ENCODE results near the gene SHISA9.
"Not testable (repeated sequence)": the region's sequence is repeated elsewhere in the genome, so short reads cannot be mapped to it uniquely, and the experiment has no call there.

Gene SHISA9

GRCh38 chr16:12917653-12918052 is 16.3 kb downstream of the SHISA9 start:
- TF ChIP-seq CTCF (IDR thresholded peaks at IDR 0.05; ENCODE audit: insufficient read depth, low read length, poor library complexity, severe bottlenecking): no peak
- Histone ChIP-seq H3K27me3 (replicated peaks; ENCODE audit: control insufficient read depth, insufficient read depth, low read length) (no peaks in the 10 kb centered on the region; the same call in 1 of the 2 replicates), H3K36me3 (ENCODE audit: control insufficient read depth, insufficient read depth, low read length) (no peaks in the 10 kb centered on the region), H3K4me3 (replicated peaks; ENCODE audit: low read depth, low read length) (no peak overlapping the region)
- DNase-seq (ENCODE audit: extremely low read depth, insufficient read length): no peak

- TF ChIP-seq CTCF (IDR thresholded peaks at IDR 0.05; ENCODE audit: insufficient read depth, low read length, poor library complexity, severe bottlenecking): no peak
- no peak overlapping the region for H3K4me3 ChIP-seq (replicated peaks; ENCODE audit: low read depth, low read length)
- H3K27me3 ChIP-seq (replicated peaks; ENCODE audit: control insufficient read depth, insufficient read depth, low read length): no peaks in the 10 kb centered on the region; the same call in 1 of the 2 replicates
- no peak for DNase-seq (ENCODE audit: extremely low read depth, insufficient read length)
- H3K36me3 ChIP-seq (ENCODE audit: control insufficient read depth, insufficient read depth, low read length): no peaks in the 10 kb centered on the region
Measured at GRCh38 chr16:12920739-12921138, 19.3 kb downstream of the SHISA9 start.

GRCh38 chr16:12923640-12924039 is 22.2 kb downstream of the SHISA9 start:
- not testable (repeated sequence) for DNase-seq (ENCODE audit: extremely low read depth, insufficient read length); H3K27me3 ChIP-seq (replicated peaks; ENCODE audit: control insufficient read depth, insufficient read depth, low read length); H3K4me3 ChIP-seq (replicated peaks; ENCODE audit: low read depth, low read length); H3K36me3 ChIP-seq (ENCODE audit: control insufficient read depth, insufficient read depth, low read length)

- Histone ChIP-seq H3K4me3 (replicated peaks; ENCODE audit: low read depth, low read length) (no peak overlapping the region), H3K36me3 (ENCODE audit: control insufficient read depth, insufficient read depth, low read length) (no peaks in the 10 kb centered on the region), H3K27me3 (replicated peaks; ENCODE audit: control insufficient read depth, insufficient read depth, low read length) (no peaks in the 10 kb centered on the region)
- TF ChIP-seq CTCF (IDR thresholded peaks at IDR 0.05; ENCODE audit: insufficient read depth, low read length, poor library complexity, severe bottlenecking): no peak
- DNase-seq (ENCODE audit: extremely low read depth, insufficient read length): no peak
Measured at GRCh38 chr16:12925026-12925800, 23.8 kb downstream of the SHISA9 start.

- no peaks in the 10 kb centered on the region for H3K27me3 ChIP-seq (replicated peaks; ENCODE audit: control insufficient read depth, insufficient read depth, low read length)
- no peak for TF ChIP-seq CTCF (IDR thresholded peaks at IDR 0.05; ENCODE audit: insufficient read depth, low read length, poor library complexity, severe bottlenecking)
- H3K36me3 ChIP-seq (ENCODE audit: control insufficient read depth, insufficient read depth, low read length): no peaks in the 10 kb centered on the region
- no peak for DNase-seq (ENCODE audit: extremely low read depth, insufficient read length)
- no peak overlapping the region for H3K4me3 ChIP-seq (replicated peaks; ENCODE audit: low read depth, low read length)
Measured at GRCh38 chr16:12927591-12927990, 26.2 kb downstream of the SHISA9 start.

- H3K4me3 ChIP-seq (replicated peaks; ENCODE audit: low read depth, low read length): no peak overlapping the region
- H3K36me3 ChIP-seq (ENCODE audit: control insufficient read depth, insufficient read depth, low read length): no peaks in the 10 kb centered on the region
- no peak for TF ChIP-seq CTCF (IDR thresholded peaks at IDR 0.05; ENCODE audit: insufficient read depth, low read length, poor library complexity, severe bottlenecking)
- no peak for DNase-seq (ENCODE audit: extremely low read depth, insufficient read length)
- H3K27me3 ChIP-seq (replicated peaks; ENCODE audit: control insufficient read depth, insufficient read depth, low read length): no peaks in the 10 kb centered on the region
Measured at GRCh38 chr16:12930881-12931280, 29.5 kb downstream of the SHISA9 start.

Data from GM06990 (cell line).